ENCODE results near the gene MYL5.
"Not testable (repeated sequence)": the region's sequence is repeated elsewhere in the genome, so short reads cannot be mapped to it uniquely, and the experiment has no call there.

- TF ChIP-seq, protein P1, sequence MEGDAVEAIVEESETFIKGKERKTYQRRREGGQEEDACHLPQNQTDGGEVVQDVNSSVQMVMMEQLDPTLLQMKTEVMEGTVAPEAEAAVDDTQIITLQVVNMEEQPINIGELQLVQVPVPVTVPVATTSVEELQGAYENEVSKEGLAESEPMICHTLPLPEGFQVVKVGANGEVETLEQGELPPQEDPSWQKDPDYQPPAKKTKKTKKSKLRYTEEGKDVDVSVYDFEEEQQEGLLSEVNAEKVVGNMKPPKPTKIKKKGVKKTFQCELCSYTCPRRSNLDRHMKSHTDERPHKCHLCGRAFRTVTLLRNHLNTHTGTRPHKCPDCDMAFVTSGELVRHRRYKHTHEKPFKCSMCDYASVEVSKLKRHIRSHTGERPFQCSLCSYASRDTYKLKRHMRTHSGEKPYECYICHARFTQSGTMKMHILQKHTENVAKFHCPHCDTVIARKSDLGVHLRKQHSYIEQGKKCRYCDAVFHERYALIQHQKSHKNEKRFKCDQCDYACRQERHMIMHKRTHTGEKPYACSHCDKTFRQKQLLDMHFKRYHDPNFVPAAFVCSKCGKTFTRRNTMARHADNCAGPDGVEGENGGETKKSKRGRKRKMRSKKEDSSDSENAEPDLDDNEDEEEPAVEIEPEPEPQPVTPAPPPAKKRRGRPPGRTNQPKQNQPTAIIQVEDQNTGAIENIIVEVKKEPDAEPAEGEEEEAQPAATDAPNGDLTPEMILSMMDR (IDR thresholded peaks at IDR 0.05) = not testable (repeated sequence)
- not testable (repeated sequence) for TF ChIP-seq POLR2A (IDR thresholded peaks at IDR 0.05)
These were observed 39.1 kb upstream of the MYL5 start for GRCh38 chr4:635066-635835.
